HEK293T (cell line): Measurements from ENCODE around the gene ADAT2.

Experiments
- ARNT ChIP-seq: fragments of 450-650 bp; IDR thresholded peaks from 2 replicates; pipeline ENCODE4 v1.6.1; 2017; ENCODE audit warnings: mild to moderate bottlenecking
- BHLHE40 ChIP-seq: fragments of 450-650 bp; IDR thresholded peaks from 2 replicates; pipeline ENCODE4 v1.6.1; 2016; ENCODE audit warnings: mild to moderate bottlenecking, moderate library complexity, borderline replicate concordance
- CTBP1 ChIP-seq: fragments of 450-650 bp; IDR thresholded peaks from 2 replicates; pipeline ENCODE4 v1.6.1; 2016; ENCODE audit warnings: borderline replicate concordance
- ELF4 ChIP-seq: fragments of 450-650 bp; IDR thresholded peaks from 2 replicates; pipeline ENCODE4 v1.6.1; 2017; ENCODE audit warnings: antibody characterized with exemption
- FOXA1 ChIP-seq: fragments of 450-650 bp; IDR thresholded peaks from 2 replicates; pipeline ENCODE4 v1.6.1; 2016; ENCODE audit warnings: mild to moderate bottlenecking
- FOXM1 ChIP-seq: fragments of 450-650 bp; IDR thresholded peaks from 2 replicates; pipeline ENCODE4 v1.6.1; 2017; ENCODE audit warnings: mild to moderate bottlenecking, borderline replicate concordance
- HDGF ChIP-seq: fragments of 450-650 bp; IDR thresholded peaks from 2 replicates; pipeline ENCODE4 v1.6.1; 2017; ENCODE audit warnings: antibody characterized with exemption, borderline replicate concordance
- NFRKB ChIP-seq: fragments of 450-650 bp; IDR thresholded peaks from 2 replicates; pipeline ENCODE4 v1.6.1; 2016; ENCODE audit warnings: mild to moderate bottlenecking, moderate library complexity
- SP1 ChIP-seq: fragments of 450-650 bp; IDR thresholded peaks from 2 replicates; pipeline ENCODE4 v1.6.1; 2017
- TARDBP ChIP-seq: fragments of 450-650 bp; IDR thresholded peaks from 2 replicates; pipeline ENCODE4 v1.6.1; 2016
- ZNF384 ChIP-seq: fragments of 450-650 bp; IDR thresholded peaks from 2 replicates; pipeline ENCODE4 v1.6.1; 2016

DNA sequence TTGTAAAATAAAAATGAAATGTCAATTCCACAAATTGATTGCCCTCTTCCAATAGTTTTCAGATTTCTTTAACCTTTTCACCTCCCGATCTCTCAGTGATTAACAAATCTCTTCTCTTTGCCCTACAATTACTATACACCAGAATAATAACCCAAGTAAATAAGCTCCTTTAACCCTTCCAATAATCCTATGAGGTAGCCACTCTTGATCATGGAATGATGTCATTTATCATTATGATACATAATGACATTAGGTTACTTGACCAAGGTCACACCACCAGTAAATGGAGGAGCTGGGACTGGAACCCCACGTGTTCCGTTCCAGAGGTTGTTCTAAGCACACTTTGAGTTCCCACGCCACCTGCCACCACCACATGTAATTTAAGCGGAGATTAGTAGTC is 54.8 kb downstream of the ADAT2 start:
- TF ChIP-seq ARNT, result no peak
- TF ChIP-seq FOXA1, result no peak
- TF ChIP-seq NFRKB, result no peak
- TF ChIP-seq SP1, result no peak
- no peak for TF ChIP-seq ELF4
- TF ChIP-seq FOXM1, result no peak
- TF ChIP-seq ZNF384, result no peak
- TF ChIP-seq TARDBP, result no peak
- TF ChIP-seq BHLHE40, result no peak
- no peak for TF ChIP-seq CTBP1
- no peak for TF ChIP-seq HDGF
